ENCODE data around the gene ZMYND19.
"Not testable (repeated sequence)": the region's sequence is repeated elsewhere in the genome, so short reads cannot be mapped to it uniquely, and the experiment has no call there.

Gene ZMYND19

GRCh38 chr9:137590469-137591383, at the start of gene ZMYND19:
TSS of gene ZMYND19 (minus strand) at chr9:137590512. CDS start at chr9:137590263, 249 bp downstream.
- DNase-seq (ENCODE audit: low read depth): peak; percentile 39

GRCh38 chr9:137639303-137640051, 49.2 kb upstream of the ZMYND19 start:
- no peak for DNase-seq (ENCODE audit: low read depth)

- DNase-seq (ENCODE audit: low read depth): no peak
Observed at GRCh38 chr9:137638680-137639079, 48.4 kb upstream of the ZMYND19 start.

- no peak for DNase-seq (ENCODE audit: low read depth)
Observed at GRCh38 chr9:137634016-137634415, 43.7 kb upstream of the ZMYND19 start.

- no peak for DNase-seq (ENCODE audit: low read depth)
Observed at GRCh38 chr9:137632230-137633161, 42.2 kb upstream of the ZMYND19 start.

GRCh38 chr9:137631345-137632229, 41.3 kb upstream of the ZMYND19 start:
- no peak for DNase-seq (ENCODE audit: low read depth)

- DNase-seq (ENCODE audit: low read depth): no peak
Observed at GRCh38 chr9:137630679-137631078, 40.4 kb upstream of the ZMYND19 start.

- no peak for DNase-seq (ENCODE audit: low read depth)
Observed at GRCh38 chr9:137630126-137630525, 39.8 kb upstream of the ZMYND19 start.

GRCh38 chr9:137627406-137627805, 37.1 kb upstream of the ZMYND19 start:
- DNase-seq (ENCODE audit: low read depth): not testable (repeated sequence)

GRCh38 chr9:137626464-137626863, 36.2 kb upstream of the ZMYND19 start:
- no peak for DNase-seq (ENCODE audit: low read depth)

GRCh38 chr9:137622211-137622610, 31.9 kb upstream of the ZMYND19 start:
- DNase-seq (ENCODE audit: low read depth): not testable (repeated sequence)

- DNase-seq (ENCODE audit: low read depth): no peak
Observed at GRCh38 chr9:137621131-137621757, 30.9 kb upstream of the ZMYND19 start.

GRCh38 chr9:137620581-137620980, 30.3 kb upstream of the ZMYND19 start:
- DNase-seq (ENCODE audit: low read depth): no peak

- DNase-seq (ENCODE audit: low read depth): no peak
Observed at GRCh38 chr9:137620048-137620405, 29.7 kb upstream of the ZMYND19 start.

GRCh38 chr9:137619240-137620047, 29.1 kb upstream of the ZMYND19 start:
- DNase-seq (ENCODE audit: low read depth): no peak

- DNase-seq (ENCODE audit: low read depth): peak; percentile 39
Observed at GRCh38 chr9:137618105-137619067, 28.1 kb upstream of the ZMYND19 start, which contains the start of gene EHMT1. TSS of gene EHMT1 (plus strand) at chr9:137619005. CDS start at chr9:137619029, 24 bp downstream.

- no peak for DNase-seq (ENCODE audit: low read depth)
Observed at GRCh38 chr9:137615387-137615871, 25.1 kb upstream of the ZMYND19 start.
